Measurements from ENCODE around the gene KCNN3.

KCNN3 gene

DNA sequence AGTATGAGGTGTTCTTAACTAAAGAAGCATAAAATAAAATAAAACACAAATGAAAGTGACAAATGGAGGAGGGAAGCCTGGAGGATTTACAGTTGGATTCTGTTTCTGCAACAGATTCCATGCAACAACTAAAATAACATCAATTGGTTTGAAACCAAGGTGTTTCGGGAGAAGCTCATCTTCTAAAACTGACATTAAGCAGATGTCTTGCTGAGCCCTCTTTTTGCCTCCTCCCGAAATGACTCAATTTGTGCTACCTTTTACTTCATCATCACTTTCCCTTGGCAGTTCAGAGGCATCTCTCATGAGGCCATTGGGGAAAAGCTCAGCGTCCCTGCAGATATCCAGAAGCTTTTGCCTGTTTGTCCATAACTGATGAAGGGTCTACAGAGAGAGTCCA lies 140.5 kb downstream of the KCNN3 start:
- H3K9me3 ChIP-seq (replicated peaks; ENCODE audit: insufficient read depth, low read length) = no peaks in the 10 kb centered on the region
- H3K79me2 ChIP-seq (ENCODE audit: low read length) = no peaks in the 10 kb centered on the region
- no peaks in the 10 kb centered on the region for H3K27me3 ChIP-seq (replicated peaks; ENCODE audit: insufficient read depth, low read length)
- no peaks in the 10 kb centered on the region for H3K9me2 ChIP-seq (replicated peaks; ENCODE audit: insufficient read depth, low read length)
- H3K4me3 ChIP-seq (ENCODE audit: low read length) = no peak overlapping the region
- peaks cover 14% of the 10 kb centered on the region; the same call in 1 of the 2 replicates for H3K4me1 ChIP-seq (ENCODE audit: low read length)
- no peak for DNase-seq
- H4K20me1 ChIP-seq (ENCODE audit: insufficient read depth, low read length) = no peaks in the 10 kb centered on the region
- H3K27ac ChIP-seq (ENCODE audit: low read length) = no peak overlapping the region
- H2AFZ ChIP-seq (ENCODE audit: low read length) = no peak overlapping the region
- no peak overlapping the region for H3K9ac ChIP-seq (ENCODE audit: low read length)
- H3F3A ChIP-seq (ENCODE audit: insufficient read depth, low read length) = no peaks in the 10 kb centered on the region
- H3K36me3 ChIP-seq (replicated peaks; ENCODE audit: insufficient read depth, low read length) = no peaks in the 10 kb centered on the region
- H3K4me2 ChIP-seq (ENCODE audit: low read depth, low read length) = no peak overlapping the region
- no peak for TF ChIP-seq EZH2phosphoT487 (IDR thresholded peaks at IDR 0.05; ENCODE audit: low read length)
- no peak for TF ChIP-seq EZH2 (optimal IDR thresholded peaks at IDR 0.05; ENCODE audit: low read depth, low read length)
- TF ChIP-seq, protein P1, sequence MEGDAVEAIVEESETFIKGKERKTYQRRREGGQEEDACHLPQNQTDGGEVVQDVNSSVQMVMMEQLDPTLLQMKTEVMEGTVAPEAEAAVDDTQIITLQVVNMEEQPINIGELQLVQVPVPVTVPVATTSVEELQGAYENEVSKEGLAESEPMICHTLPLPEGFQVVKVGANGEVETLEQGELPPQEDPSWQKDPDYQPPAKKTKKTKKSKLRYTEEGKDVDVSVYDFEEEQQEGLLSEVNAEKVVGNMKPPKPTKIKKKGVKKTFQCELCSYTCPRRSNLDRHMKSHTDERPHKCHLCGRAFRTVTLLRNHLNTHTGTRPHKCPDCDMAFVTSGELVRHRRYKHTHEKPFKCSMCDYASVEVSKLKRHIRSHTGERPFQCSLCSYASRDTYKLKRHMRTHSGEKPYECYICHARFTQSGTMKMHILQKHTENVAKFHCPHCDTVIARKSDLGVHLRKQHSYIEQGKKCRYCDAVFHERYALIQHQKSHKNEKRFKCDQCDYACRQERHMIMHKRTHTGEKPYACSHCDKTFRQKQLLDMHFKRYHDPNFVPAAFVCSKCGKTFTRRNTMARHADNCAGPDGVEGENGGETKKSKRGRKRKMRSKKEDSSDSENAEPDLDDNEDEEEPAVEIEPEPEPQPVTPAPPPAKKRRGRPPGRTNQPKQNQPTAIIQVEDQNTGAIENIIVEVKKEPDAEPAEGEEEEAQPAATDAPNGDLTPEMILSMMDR (IDR thresholded peaks at IDR 0.05; ENCODE audit: low read length) = no peak

DNA sequence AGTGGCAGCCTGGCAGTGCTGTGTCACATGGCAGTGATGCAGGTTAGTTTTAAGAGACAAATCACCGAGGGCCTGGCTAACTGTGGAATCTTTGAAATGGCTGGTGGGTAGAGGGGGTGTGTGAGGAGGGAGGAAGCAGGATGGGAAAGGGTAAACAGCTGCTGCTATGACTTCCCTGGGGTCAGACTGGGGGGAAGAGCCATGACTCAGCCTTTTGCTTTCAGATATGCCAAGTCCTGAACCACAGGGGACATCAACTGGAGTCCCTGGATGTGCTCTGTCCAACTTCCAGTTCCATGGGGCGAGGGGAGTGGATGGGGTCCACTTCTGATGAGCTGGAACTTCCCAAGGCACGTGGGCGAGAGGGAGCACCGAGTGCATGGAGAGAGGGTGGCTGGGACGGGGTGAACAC lies 141.0 kb downstream of the KCNN3 start:
- H3K27ac ChIP-seq (ENCODE audit: low read length) = no peak overlapping the region
- H3K36me3 ChIP-seq (replicated peaks; ENCODE audit: insufficient read depth, low read length) = no peaks in the 10 kb centered on the region

DNA sequence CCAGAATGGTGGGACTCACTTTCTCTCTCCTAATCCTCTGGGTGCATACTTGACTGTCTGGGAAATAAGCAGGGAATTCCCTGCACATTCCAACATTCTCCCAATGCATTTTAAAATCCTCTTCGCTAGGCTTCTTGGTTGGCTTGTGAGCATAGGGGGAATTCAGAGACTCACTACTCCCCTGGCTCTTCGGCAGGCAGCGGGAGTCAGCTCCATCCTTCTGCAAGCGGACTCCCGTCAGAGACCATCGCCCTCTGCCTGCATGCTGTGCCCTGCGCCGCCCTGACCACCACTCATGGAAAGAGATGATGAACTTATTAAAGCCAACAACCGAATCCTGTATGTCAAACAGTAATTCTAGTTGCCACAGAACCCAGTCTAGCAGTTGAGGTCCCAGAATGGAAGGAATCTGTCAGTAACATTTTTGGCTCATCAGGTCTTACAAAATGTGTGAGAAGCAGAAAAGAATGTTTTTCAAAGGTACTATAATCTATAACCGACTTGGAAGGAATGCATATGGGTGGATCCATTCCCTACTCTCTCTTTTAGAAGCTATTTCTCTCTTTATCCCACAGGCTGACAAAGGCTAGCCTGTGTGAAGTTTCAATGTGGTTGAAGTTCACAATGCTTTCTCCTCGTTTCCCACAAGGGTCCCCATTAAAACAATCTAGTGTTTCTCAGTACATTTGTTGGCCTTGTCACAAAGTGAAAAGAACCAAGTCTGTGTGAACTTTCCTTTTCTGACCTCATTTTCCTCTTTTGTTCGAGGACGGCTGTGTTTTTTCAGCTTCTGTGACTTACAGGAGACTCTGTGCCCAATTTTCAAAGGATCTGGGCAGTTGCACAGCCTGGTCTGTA lies 143.0 kb downstream of the KCNN3 start:
- no peak for DNase-seq

More for the DNA sequence above, 141.0 kb downstream of the KCNN3 start:
- Histone ChIP-seq H3K9ac (ENCODE audit: low read length) (no peak overlapping the region), H4K20me1 (ENCODE audit: insufficient read depth, low read length) (no peaks in the 10 kb centered on the region), H3K9me2 (replicated peaks; ENCODE audit: insufficient read depth, low read length) (no peaks in the 10 kb centered on the region), H2AFZ (ENCODE audit: low read length) (no peak overlapping the region), H3K79me2 (ENCODE audit: low read length) (no peaks in the 10 kb centered on the region), H3F3A (ENCODE audit: insufficient read depth, low read length) (no peaks in the 10 kb centered on the region), H3K4me3 (ENCODE audit: low read length) (no peak overlapping the region), H3K9me3 (replicated peaks; ENCODE audit: insufficient read depth, low read length) (no peaks in the 10 kb centered on the region), H3K4me2 (ENCODE audit: low read depth, low read length) (no peak overlapping the region), H3K4me1 (ENCODE audit: low read length) (peaks cover 14% of the 10 kb centered on the region; the same call in 1 of the 2 replicates), H3K27me3 (replicated peaks; ENCODE audit: insufficient read depth, low read length) (no peaks in the 10 kb centered on the region)
- no peak for DNase-seq
- TF ChIP-seq EZH2phosphoT487 (IDR thresholded peaks at IDR 0.05; ENCODE audit: low read length) (no peak), EZH2 (optimal IDR thresholded peaks at IDR 0.05; ENCODE audit: low read depth, low read length) (no peak)
- TF ChIP-seq, protein P1 (IDR thresholded peaks at IDR 0.05; ENCODE audit: low read length) = no peak

More for the DNA sequence above, 143.0 kb downstream of the KCNN3 start:
- no peak overlapping the region for H2AFZ ChIP-seq (ENCODE audit: low read length)
- peaks cover 14% of the 10 kb centered on the region; the same call in 1 of the 2 replicates for H3K4me1 ChIP-seq (ENCODE audit: low read length)
- no peaks in the 10 kb centered on the region for H4K20me1 ChIP-seq (ENCODE audit: insufficient read depth, low read length)
- H3K4me3 ChIP-seq (ENCODE audit: low read length) = no peak overlapping the region
- no peak overlapping the region for H3K4me2 ChIP-seq (ENCODE audit: low read depth, low read length)
- H3K79me2 ChIP-seq (ENCODE audit: low read length) = no peaks in the 10 kb centered on the region
- no peak overlapping the region for H3K27ac ChIP-seq (ENCODE audit: low read length)
- H3K36me3 ChIP-seq (replicated peaks; ENCODE audit: insufficient read depth, low read length) = no peaks in the 10 kb centered on the region
- no peaks in the 10 kb centered on the region for H3K9me2 ChIP-seq (replicated peaks; ENCODE audit: insufficient read depth, low read length)
- no peak for TF ChIP-seq EZH2phosphoT487 (IDR thresholded peaks at IDR 0.05; ENCODE audit: low read length)
- TF ChIP-seq, protein P1 (IDR thresholded peaks at IDR 0.05; ENCODE audit: low read length) = no peak
- TF ChIP-seq EZH2 (optimal IDR thresholded peaks at IDR 0.05; ENCODE audit: low read depth, low read length) = no peak
- H3K9me3 ChIP-seq (replicated peaks; ENCODE audit: insufficient read depth, low read length) = no peaks in the 10 kb centered on the region
- no peaks in the 10 kb centered on the region for H3F3A ChIP-seq (ENCODE audit: insufficient read depth, low read length)
- no peaks in the 10 kb centered on the region for H3K27me3 ChIP-seq (replicated peaks; ENCODE audit: insufficient read depth, low read length)
- H3K9ac ChIP-seq (ENCODE audit: low read length) = no peak overlapping the region
